Gastrocnemius medialis (tissue), 4 donors: ENCODE measurements around the gene CCNI. TPM values are rescaled to one million over a fixed set of nuclear protein-coding genes. Genes with fewer than 3 reads are reported as not detected.

Experiments
- ATAC-seq, 2 donors: fragments of 150-250 bp; one replicate each; pipeline ENCODE4 v1.9.1; 2016
- DNase-seq, 2 donors: peaks; one replicate each; pipeline ENCODE4 v3.0.0-alpha.2; 2019
- H3K27ac ChIP-seq, 4 donors: fragments of 200-600 bp; sonication (generic); 1 replicate in 1 of 4; 2 replicates in 3 of 4; pipeline ENCODE4 v1.5.1; 2016 to 2018; ENCODE audit warnings: mild to moderate bottlenecking in 2 of 4, moderate library complexity in 1 of 4
- H3K27me3 ChIP-seq, 3 donors: fragments of 200-600 bp; sonication (generic) in 2 of 3; 1 replicate in 1 of 3; 2 replicates in 2 of 3; pipeline versions ENCODE4 v1.5.1 to v1.6.0; 2016 to 2019; ENCODE audit warnings: mild to moderate bottlenecking in 1 of 3, moderate library complexity in 1 of 3
- H3K36me3 ChIP-seq, 2 donors: fragments of 200-600 bp; sonication (generic) in 1 of 2; one replicate each; pipeline ENCODE4 v1.5.1; 2017 to 2018
- H3K4me1 ChIP-seq, 2 donors: fragments of 200-600 bp; sonication (generic) in 1 of 2; one replicate each; pipeline ENCODE4 v1.5.1; 2016 to 2017; ENCODE audit warnings: mild to moderate bottlenecking in 2 of 2
- H3K4me3 ChIP-seq, 4 donors: fragments of 200-600 bp; sonication (generic) in 3 of 4; 1 replicate in 1 of 4; 2 replicates in 3 of 4; pipeline ENCODE4 v1.5.1; 2016 to 2019; ENCODE audit warnings: mild to moderate bottlenecking in 2 of 4
- H3K9me3 ChIP-seq, 3 donors: fragments of 200-600 bp; sonication (generic) in 2 of 3; 1 replicate in 1 of 3; 2 replicates in 2 of 3; pipeline ENCODE4 v1.5.1; 2016 to 2019
- POLR2A ChIP-seq, 2 donors: fragments of 450-650 bp; IDR thresholded peaks; one replicate each; pipeline ENCODE4 v1.6.1; 2017; ENCODE audit warnings: antibody characterized with exemption in 2 of 2, mild to moderate bottlenecking in 2 of 2, moderate library complexity in 2 of 2
- in situ Hi-C, 4 donors: fragments of 200-750 bp; cut with MboI; loops; one replicate each; pipeline versions ENCODE4 v1.15.0 to v1.8.0; 2017; ENCODE audit warnings: low sequenced_read_pairs in 4 of 4
- intact Hi-C: fragments of 100-400 bp; cut with DNase I; formaldehyde crosslinking; loops from one replicate; pipeline ENCODE4 v1.15.1; 2023; ENCODE audit warnings: low total_unique reads
- total RNA-seq, 4 donors: library from RNA; depleted of rRNA; stranded (reverse); fragments of >200 nt; gene quantifications; one replicate each; pipeline versions ENCODE4 v1.1.0 to v1.2.3, GENCODE V29; 2016
- TF ChIP-seq, protein P1 (sequence below), 5 experiments: fragments of 450-650 bp in 3 of 5; fragments of 200-600 bp in 2 of 5; sonication (generic) in 2 of 5; IDR thresholded peaks in 4 of 5; conservative IDR thresholded peaks in 1 of 5; 1 replicate in 4 of 5; 2 replicates in 1 of 5; pipeline ENCODE4 v1.5.1; 2016 to 2019; ENCODE audit warnings: antibody characterized with exemption in 5 of 5, mild to moderate bottlenecking in 3 of 5, moderate library complexity in 3 of 5

Gene CCNI
- total RNA-seq, 4 donors from 2014 or later: 82.8 to 138 (median 129) TPM

DNA sequence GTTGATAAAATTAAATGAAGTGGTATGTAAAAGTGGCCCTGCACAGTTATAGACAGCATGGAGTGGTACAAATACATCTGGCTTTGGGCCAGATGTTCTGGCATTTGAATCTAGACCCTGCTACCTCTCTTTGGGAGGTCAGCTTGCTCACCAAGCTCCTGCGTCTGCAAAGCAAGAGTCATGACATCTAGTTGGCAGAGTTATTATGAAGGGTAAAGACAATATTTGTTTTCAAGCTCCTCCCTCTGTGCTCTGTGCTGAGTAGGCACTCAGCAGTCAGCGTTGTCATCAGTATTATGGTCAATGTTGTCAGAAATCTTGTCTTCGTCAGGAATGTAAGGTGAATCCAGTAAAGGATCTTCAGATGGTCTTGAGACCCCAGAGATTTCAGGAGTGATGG, 55.8 kb downstream of the CCNI start:
- peaks cover 0 to 34% of the 10 kb centered on the region in 2 donors for H3K36me3 ChIP-seq
- in situ Hi-C loops: no loop called here
- ATAC-seq: no peak

DNA sequence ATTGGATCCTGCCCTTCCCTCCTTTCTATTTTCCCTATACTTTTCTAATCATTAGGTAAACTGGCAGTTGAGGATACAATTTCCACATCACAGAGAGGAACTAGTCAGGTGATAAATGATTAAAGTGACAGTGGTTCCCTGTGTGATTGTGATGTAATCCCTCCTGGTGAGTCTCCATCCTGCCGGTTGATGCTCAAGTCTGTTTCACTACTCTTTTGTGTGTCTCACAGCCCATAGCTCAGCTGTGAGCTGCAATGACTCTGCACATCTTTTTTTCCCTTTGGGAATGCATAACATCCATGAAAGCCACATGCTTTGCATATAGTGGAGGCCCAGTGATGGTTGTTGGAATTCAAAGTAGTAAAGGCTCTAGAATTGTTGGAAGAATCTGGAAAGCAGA, 60.4 kb downstream of the CCNI start:
- no peak for ATAC-seq
- no peak for TF ChIP-seq POLR2A (IDR thresholded peaks at IDR 0.05)
- TF ChIP-seq, protein P1, sequence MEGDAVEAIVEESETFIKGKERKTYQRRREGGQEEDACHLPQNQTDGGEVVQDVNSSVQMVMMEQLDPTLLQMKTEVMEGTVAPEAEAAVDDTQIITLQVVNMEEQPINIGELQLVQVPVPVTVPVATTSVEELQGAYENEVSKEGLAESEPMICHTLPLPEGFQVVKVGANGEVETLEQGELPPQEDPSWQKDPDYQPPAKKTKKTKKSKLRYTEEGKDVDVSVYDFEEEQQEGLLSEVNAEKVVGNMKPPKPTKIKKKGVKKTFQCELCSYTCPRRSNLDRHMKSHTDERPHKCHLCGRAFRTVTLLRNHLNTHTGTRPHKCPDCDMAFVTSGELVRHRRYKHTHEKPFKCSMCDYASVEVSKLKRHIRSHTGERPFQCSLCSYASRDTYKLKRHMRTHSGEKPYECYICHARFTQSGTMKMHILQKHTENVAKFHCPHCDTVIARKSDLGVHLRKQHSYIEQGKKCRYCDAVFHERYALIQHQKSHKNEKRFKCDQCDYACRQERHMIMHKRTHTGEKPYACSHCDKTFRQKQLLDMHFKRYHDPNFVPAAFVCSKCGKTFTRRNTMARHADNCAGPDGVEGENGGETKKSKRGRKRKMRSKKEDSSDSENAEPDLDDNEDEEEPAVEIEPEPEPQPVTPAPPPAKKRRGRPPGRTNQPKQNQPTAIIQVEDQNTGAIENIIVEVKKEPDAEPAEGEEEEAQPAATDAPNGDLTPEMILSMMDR (IDR thresholded peaks at IDR 0.05 in 4 of 5, conservative IDR thresholded peaks at IDR 0.05 in 1 of 5): no peak
- H3K36me3 ChIP-seq: peaks cover 0 to 17% of the 10 kb centered on the region in 2 donors

More for the DNA sequence above, 55.8 kb downstream of the CCNI start:
- H3K27ac ChIP-seq: no peak overlapping the region
- no peaks in the 10 kb centered on the region for H3K9me3 ChIP-seq
- TF ChIP-seq, protein P1 (IDR thresholded peaks at IDR 0.05 in 4 of 5, conservative IDR thresholded peaks at IDR 0.05 in 1 of 5): no peak
- intact Hi-C loops: no loop called here
- H3K27me3 ChIP-seq: no peaks in the 10 kb centered on the region
- DNase-seq: no peak
- H3K4me3 ChIP-seq: no peak overlapping the region
- no peaks in the 10 kb centered on the region for H3K4me1 ChIP-seq

DNA sequence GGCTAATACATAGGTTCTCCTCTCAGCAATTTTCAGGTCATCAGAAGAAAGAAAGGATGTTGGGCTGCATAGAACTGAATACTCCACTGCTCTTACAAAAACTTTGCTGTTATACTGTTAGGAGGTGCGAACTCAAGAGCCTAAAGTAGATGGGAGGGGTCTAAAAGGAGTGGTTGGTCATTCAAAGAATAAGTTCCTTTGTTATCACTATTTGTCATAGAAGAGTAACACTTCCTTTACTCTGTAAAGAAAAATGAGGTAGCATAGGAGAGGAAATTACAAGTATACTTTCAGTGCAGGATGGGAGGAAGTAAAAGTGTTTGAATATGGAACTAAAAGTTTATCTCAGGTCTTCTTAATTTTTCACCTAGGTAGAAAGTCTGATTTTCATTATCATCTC, 61.5 kb downstream of the CCNI start:
- Histone ChIP-seq H3K4me1 (no peaks in the 10 kb centered on the region), H3K4me3 (no peak overlapping the region), H3K27me3 (no peaks in the 10 kb centered on the region), H3K9me3 (no peaks in the 10 kb centered on the region), H3K36me3 (peaks cover 0 to 15% of the 10 kb centered on the region in 2 donors), H3K27ac (no peak overlapping the region)
- TF ChIP-seq, protein P1 (IDR thresholded peaks at IDR 0.05 in 4 of 5, conservative IDR thresholded peaks at IDR 0.05 in 1 of 5): no peak
- TF ChIP-seq POLR2A (IDR thresholded peaks at IDR 0.05): no peak
- in situ Hi-C loops (no loop called here), intact Hi-C loops (no loop called here)
- DNase-seq (no peak), ATAC-seq (no peak)

More for the DNA sequence above, 60.4 kb downstream of the CCNI start:
- DNase-seq: no peak
- intact Hi-C loops: no loop called here
- Histone ChIP-seq H3K27ac (no peak overlapping the region), H3K27me3 (no peaks in the 10 kb centered on the region), H3K4me3 (no peak overlapping the region), H3K9me3 (no peaks in the 10 kb centered on the region), H3K4me1 (no peaks in the 10 kb centered on the region)
- in situ Hi-C loops: no loop called here

DNA sequence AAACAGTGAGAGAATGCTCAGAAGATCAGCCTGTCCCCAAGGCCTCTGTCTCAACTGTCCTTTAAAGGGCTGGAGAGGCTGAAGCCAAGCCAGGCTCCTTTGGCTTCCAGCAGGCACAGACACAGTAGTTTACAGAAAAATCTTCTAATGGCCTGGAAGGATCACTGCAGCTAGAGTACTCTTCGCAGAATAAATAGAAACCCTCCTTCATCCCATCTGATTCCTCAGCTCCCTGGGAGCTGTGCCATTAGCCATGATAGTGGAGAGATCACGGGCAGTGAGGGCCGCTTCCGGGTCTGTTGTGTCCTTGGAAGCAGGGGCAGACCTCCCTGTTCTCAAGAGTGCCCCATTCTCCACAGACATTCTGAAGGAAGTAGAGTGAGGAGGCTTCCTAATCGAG, 63.1 kb downstream of the CCNI start:
- Histone ChIP-seq H3K27ac (no peak overlapping the region), H3K4me1 (no peaks in the 10 kb centered on the region)
- intact Hi-C loops: no loop called here

More for the DNA sequence above, 63.1 kb downstream of the CCNI start:
- peaks cover 0 to 11% of the 10 kb centered on the region in 2 donors for H3K36me3 ChIP-seq
- H3K4me3 ChIP-seq: no peak overlapping the region
- TF ChIP-seq, protein P1 (IDR thresholded peaks at IDR 0.05 in 4 of 5, conservative IDR thresholded peaks at IDR 0.05 in 1 of 5): no peak
- TF ChIP-seq POLR2A (IDR thresholded peaks at IDR 0.05): no peak
- no peaks in the 10 kb centered on the region for H3K27me3 ChIP-seq
- in situ Hi-C loops: no loop called here
- peak in 1 of 2 donors; percentile 36 for ATAC-seq
- no peaks in the 10 kb centered on the region for H3K9me3 ChIP-seq
- no peak for DNase-seq
